Naive thymus-derived CD4-positive, alpha-beta T cell (primary cell): ENCODE data around the gene CD164L2. TPM values are rescaled to one million over a fixed set of nuclear protein-coding genes. Genes with fewer than 3 reads are reported as not detected.

Experiments used
- ATAC-seq: fragments of 150-1000 bp; cut with Tn5 transposase; 2 replicates; pipeline ENCODE4 v1.10.0; 2021; ENCODE audit warnings: mild to moderate bottlenecking, moderate library complexity
- CTCF ChIA-PET: fragments of 350-600 bp; sonication (Branson Sonifier 250); formaldehyde crosslinking; loops from one replicate; lab custom pipeline; 2021; ENCODE audit warnings: antibody characterized with exemption; lab: Charles Lee
- POLR2A ChIA-PET: fragments of 350-600 bp; sonication (Branson Sonifier 250); formaldehyde crosslinking; loops from one replicate; lab custom pipeline; 2021; ENCODE audit warnings: antibody characterized with exemption, inconsistent platforms; lab: Charles Lee
- DNase-seq, 9 donors: peaks; one replicate each; pipeline versions ENCODE4 v3.0.0 to v3.0.0-alpha.2; 2020 to 2022; ENCODE audit warnings: mixed read lengths in 1 of 9
- H3K27ac ChIP-seq: one replicate; pipeline ENCODE4 v1.7.0; 2013; ENCODE audit warnings: mild to moderate bottlenecking, low read depth, low read length, moderate library complexity
- H3K27me3 ChIP-seq, 2 donors: one replicate each; pipeline ENCODE4 v1.7.0; 2013; ENCODE audit warnings: low read length in 2 of 2, mild to moderate bottlenecking in 2 of 2, moderate library complexity in 2 of 2; ENCODE audit not compliant: control insufficient read depth in 2 of 2, insufficient read depth in 2 of 2
- H3K36me3 ChIP-seq, 3 experiments: 1 replicate in 2 of 3; 2 replicates in 1 of 3; pipeline ENCODE4 v1.7.0; 2013; ENCODE audit warnings: low read length in 3 of 3, mild to moderate bottlenecking in 3 of 3, moderate library complexity in 1 of 3; ENCODE audit not compliant: insufficient read depth in 3 of 3, control insufficient read depth in 2 of 3
- H3K4me1 ChIP-seq, 2 donors: one replicate each; pipeline ENCODE4 v1.7.0; 2013; ENCODE audit warnings: low read length in 2 of 2, mild to moderate bottlenecking in 2 of 2, moderate library complexity in 1 of 2; ENCODE audit not compliant: control insufficient read depth in 2 of 2, insufficient read depth in 2 of 2
- H3K4me3 ChIP-seq: 2 replicates; pipeline ENCODE4 v1.7.0; 2013; ENCODE audit warnings: mild to moderate bottlenecking, low read length
- H3K9me3 ChIP-seq, 3 experiments: 1 replicate in 2 of 3; 2 replicates in 1 of 3; pipeline ENCODE4 v1.7.0; 2013; ENCODE audit warnings: low read length in 3 of 3; ENCODE audit not compliant: control insufficient read depth in 2 of 3
- H3K27ac Mint-ChIP-seq, 9 donors: one replicate each; pipeline ENCODE4 v1.8.0; 2020 to 2022; ENCODE audit warnings: mixed read lengths in 9 of 9, mild to moderate bottlenecking in 8 of 9, moderate library complexity in 5 of 9, inconsistent platforms in 2 of 9
- H3K27me3 Mint-ChIP-seq, 5 donors: one replicate each; pipeline ENCODE4 v1.8.0; 2021 to 2022; ENCODE audit warnings: mixed read lengths in 5 of 5, mild to moderate bottlenecking in 1 of 5
- H3K36me3 Mint-ChIP-seq, 5 donors: one replicate each; pipeline ENCODE4 v1.8.0; 2020 to 2022; ENCODE audit warnings: mixed read lengths in 5 of 5, mild to moderate bottlenecking in 3 of 5, inconsistent platforms in 1 of 5
- H3K4me1 Mint-ChIP-seq, 7 donors: one replicate each; pipeline ENCODE4 v1.8.0; 2020 to 2022; ENCODE audit warnings: mixed read lengths in 7 of 7, mild to moderate bottlenecking in 3 of 7, inconsistent platforms in 1 of 7
- H3K4me3 Mint-ChIP-seq, 10 donors: one replicate each; pipeline ENCODE4 v1.8.0; 2020 to 2022; ENCODE audit warnings: mild to moderate bottlenecking in 10 of 10, mixed read lengths in 10 of 10, moderate library complexity in 6 of 10, inconsistent platforms in 2 of 10
- H3K9me3 Mint-ChIP-seq, 11 donors: one replicate each; pipeline ENCODE4 v1.8.0; 2020 to 2022; ENCODE audit warnings: mixed read lengths in 11 of 11, mild to moderate bottlenecking in 4 of 11, inconsistent platforms in 1 of 11, moderate library complexity in 1 of 11
- intact Hi-C, 2 donors: fragments of 100-400 bp; cut with micrococcal nuclease; formaldehyde crosslinking; loops; one replicate each; pipeline ENCODE4 v1.15.1; 2023
- polyA plus RNA-seq, 2 donors: library from polyadenylated mRNA; unstranded; fragments of 300-500 nt; fragmentation: Illumina TruSeq; gene quantifications; one replicate each; pipeline ENCODE4 v1.2.3, GENCODE V29; 2021
- total RNA-seq, 6 experiments: library from RNA in 5 of 6; stranded (reverse) in 5 of 6; gene quantifications; 1 replicate in 5 of 6; 2 replicates in 1 of 6; pipeline ENCODE4 v1.2.3 and lab custom pipeline; 2021 to 2026

The CD164L2 gene
- total and polyA plus RNA-seq, 7 experiments from 2014 or later, result 0.24 TPM; not detected in 6

DNA sequence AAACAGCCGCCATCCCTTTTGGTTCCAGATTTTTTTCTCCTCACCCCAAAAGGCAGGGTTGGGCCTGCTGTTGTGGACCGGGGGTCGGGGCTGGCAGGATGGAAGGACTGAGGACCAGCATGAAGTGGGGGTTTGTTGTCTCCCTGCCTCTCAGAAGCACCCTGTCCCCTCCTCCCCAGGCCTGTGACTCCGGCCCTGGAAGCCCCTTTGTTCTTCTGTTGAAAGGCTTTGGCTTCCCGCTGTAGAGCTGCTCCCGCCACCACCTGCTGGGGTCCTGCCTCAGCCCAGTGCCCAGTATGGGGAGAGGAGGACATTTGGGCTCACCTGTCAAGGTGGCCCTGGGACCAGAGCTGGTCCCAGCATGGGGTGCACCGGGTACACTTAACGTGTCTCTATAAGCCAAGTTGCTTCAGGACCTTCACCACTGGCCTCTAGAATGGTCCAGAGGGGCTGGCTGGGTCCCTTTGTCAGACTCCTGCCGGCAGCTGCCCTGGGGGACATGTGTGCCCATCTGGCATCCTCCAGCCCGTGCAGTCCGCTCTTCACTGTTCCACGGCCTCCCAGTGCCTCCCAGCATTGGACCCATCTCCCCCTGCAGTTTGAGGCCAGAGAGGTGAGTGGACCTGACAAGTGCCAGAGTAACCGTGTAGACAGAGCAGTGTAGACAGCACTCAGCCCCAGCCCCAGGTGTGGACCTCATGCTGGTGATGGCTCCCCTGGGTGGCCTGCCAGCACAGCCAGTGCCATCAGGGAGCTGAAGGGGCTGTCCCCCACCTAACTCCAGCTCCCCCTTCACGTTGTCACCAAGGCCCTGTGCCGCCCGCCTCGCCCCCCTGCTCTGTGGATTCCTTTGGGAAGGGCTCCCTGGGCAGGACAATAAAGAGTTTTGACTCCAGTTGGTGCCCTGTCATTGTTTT, 47.4 kb downstream of the CD164L2 start:
- Histone ChIP-seq H3K4me3 (no peak overlapping the region), H3K9me3 (no peaks in the 10 kb centered on the region), H3K27ac (no peak overlapping the region), H3K4me1 (peaks cover 10 to 12% of the 10 kb centered on the region in 2 donors), H3K27me3 (no peaks in the 10 kb centered on the region), H3K36me3 (peaks cover 11 to 66% (median 16%) of the 10 kb centered on the region in 3 experiments)
- POLR2A ChIA-PET, result interaction anchor here (0.6 to 1.6 kb wide), 3 partner anchors 10 to 21 kb away, joined by 3 to 6 read pairs (median 4); no protein-coding TSS in a partner anchor
- H3K27ac Mint-ChIP-seq, result no peak overlapping the region
- DNase-seq, result no peak
- intact Hi-C loops, result no loop called here
- H3K36me3 Mint-ChIP-seq, result peaks cover 0 to 14% (median 10%) of the 10 kb centered on the region in 5 donors
- CTCF ChIA-PET, result interaction anchor here (4.1 to 4.3 kb wide), 2 partner anchors 22 to 52 kb away, joined by 44 to 72 read pairs; no protein-coding TSS in a partner anchor
- H3K27me3 Mint-ChIP-seq, result no peaks in the 10 kb centered on the region
- peaks cover 30 to 50% (median 36%) of the 10 kb centered on the region in 7 donors for H3K4me1 Mint-ChIP-seq
- ATAC-seq, result no peak
- H3K9me3 Mint-ChIP-seq, result peaks cover 0 to 4% (median 0%) of the 10 kb centered on the region in 11 donors
- no peak overlapping the region for H3K4me3 Mint-ChIP-seq

DNA sequence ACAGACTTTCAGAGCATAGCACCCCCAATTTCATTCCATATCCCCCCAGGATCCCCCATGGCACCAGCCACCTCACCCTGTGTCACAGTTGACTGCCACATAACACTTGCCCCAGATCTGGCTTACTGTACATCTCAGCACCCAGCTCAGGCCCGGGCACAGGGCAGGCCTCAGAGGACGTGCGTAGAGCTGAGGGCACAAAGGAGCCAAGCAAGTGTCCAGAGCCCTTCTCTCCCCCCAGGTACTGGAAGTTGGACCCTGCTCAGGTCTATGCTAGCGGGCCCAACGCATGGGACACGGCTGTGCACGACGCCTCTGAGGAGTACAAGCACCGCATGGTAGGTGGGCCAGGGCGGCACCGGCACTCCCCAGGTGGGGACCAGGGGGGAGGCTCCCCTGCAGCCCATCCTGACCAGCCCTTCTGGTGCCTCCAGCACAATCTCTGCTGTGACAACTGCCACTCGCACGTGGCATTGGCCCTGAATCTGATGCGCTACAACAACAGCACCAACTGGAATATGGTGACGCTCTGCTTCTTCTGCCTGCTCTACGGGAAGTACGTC, 49.3 kb downstream of the CD164L2 start:
- Mint-ChIP-seq H3K36me3 (peaks cover 0 to 21% (median 8%) of the 10 kb centered on the region in 5 donors), H3K4me3 (no peak overlapping the region), H3K27me3 (no peaks in the 10 kb centered on the region), H3K27ac (peak overlapping the region in 3 of 9 donors; percentile 1 to 55 (median 8)), H3K4me1 (peaks cover 20 to 44% (median 34%) of the 10 kb centered on the region in 7 donors), H3K9me3 (no peaks in the 10 kb centered on the region)
- Histone ChIP-seq H3K4me3 (no peak overlapping the region), H3K36me3 (peaks cover 15 to 76% (median 16%) of the 10 kb centered on the region in 3 experiments), H3K27me3 (no peaks in the 10 kb centered on the region), H3K27ac (no peak overlapping the region), H3K4me1 (peaks cover 4 to 11% of the 10 kb centered on the region in 2 donors), H3K9me3 (no peaks in the 10 kb centered on the region)
- no peak for DNase-seq
- ChIA-PET POLR2A (interaction anchor here (0.7 to 3.4 kb wide), 6 partner anchors 8 to 32 kb away, joined by 3 to 15 read pairs (median 5); partner anchors contain the start of gene SYTL1), CTCF (interaction anchor here (0.6 to 4.3 kb wide), 12 partner anchors 8 to 133 kb away, joined by 3 to 72 read pairs (median 4); partner anchors contain the start of genes SYTL1 and TMEM222)
- intact Hi-C loops, result loop anchor here (2.0 kb wide), 3 partner anchors 33 to 61 kb away; partner anchors contain the start of gene MAP3K6 (in 1 of the 2)
- ATAC-seq, result no peak

DNA sequence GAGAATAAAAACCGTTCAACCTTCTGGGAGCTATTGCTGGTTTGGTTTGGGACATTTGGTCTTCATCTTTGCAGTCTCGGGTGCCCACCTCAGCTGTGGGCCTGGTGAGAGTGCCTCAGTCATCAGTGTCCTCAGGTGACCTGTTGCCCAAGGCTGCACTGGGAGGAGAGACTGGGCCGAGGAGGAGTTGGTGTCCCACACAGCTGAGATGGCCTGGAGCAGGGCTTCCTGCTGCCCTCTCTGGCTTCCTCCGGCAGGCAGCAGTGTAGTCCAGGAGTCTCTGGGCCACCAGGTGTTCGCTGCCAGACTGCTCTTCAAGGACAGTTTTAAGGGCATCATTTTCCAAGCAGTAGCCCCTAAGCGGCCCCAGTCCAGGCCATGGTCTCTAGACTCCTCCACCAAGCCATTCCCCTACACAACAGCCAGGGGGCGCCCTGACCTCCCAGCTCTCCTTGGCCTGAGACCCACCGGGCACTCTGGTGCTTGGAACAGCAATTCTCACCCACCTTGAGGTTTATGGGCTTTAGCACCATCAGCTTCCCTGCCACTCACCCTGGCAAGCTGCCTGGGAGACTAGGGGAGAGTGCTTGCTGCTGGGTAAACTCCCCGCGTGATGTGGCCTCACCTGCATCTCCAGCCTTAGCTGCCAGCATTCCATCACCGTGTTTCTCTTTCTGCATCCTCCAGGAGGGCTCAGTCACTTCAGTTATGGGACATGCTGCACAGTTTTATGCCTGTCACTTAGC, 50.4 kb downstream of the CD164L2 start:
- Mint-ChIP-seq H3K4me1 (peaks cover 29 to 51% (median 44%) of the 10 kb centered on the region in 7 donors), H3K36me3 (peaks cover 0 to 25% (median 10%) of the 10 kb centered on the region in 5 donors), H3K9me3 (no peaks in the 10 kb centered on the region), H3K27ac (peak overlapping the region in 5 of 9 donors; percentile 21 to 67 (median 50)), H3K27me3 (no peaks in the 10 kb centered on the region), H3K4me3 (no peak overlapping the region)
- intact Hi-C loops, result loop anchor here (1.0 to 2.0 kb wide), 7 partner anchors 11 to 274 kb away; partner anchors contain the start of gene MAP3K6 (in 1 of the 2)
- no peaks in the 10 kb centered on the region for H3K9me3 ChIP-seq
- ATAC-seq (peak; percentile 90), DNase-seq (peak in 8 of 9 donors; percentile 49 to 71 (median 56))
- ChIA-PET CTCF (interaction anchor here (0.6 to 4.3 kb wide), 26 partner anchors 9 to 1181 kb away, joined by 3 to 72 read pairs (median 5); partner anchors contain the start of genes AHDC1, MAP3K6, SYTL1 and TMEM222), POLR2A (interaction anchor here (0.8 to 3.4 kb wide), 8 partner anchors 9 to 62 kb away, joined by 3 to 15 read pairs (median 4); partner anchors contain the start of gene SYTL1)
- no peaks in the 10 kb centered on the region for H3K27me3 ChIP-seq
- H3K27ac ChIP-seq, result no peak overlapping the region
- H3K36me3 ChIP-seq, result peaks cover 16 to 87% (median 17%) of the 10 kb centered on the region in 3 experiments
- peaks cover 7 to 11% of the 10 kb centered on the region in 2 donors for H3K4me1 ChIP-seq
- H3K4me3 ChIP-seq, result no peak overlapping the region

DNA sequence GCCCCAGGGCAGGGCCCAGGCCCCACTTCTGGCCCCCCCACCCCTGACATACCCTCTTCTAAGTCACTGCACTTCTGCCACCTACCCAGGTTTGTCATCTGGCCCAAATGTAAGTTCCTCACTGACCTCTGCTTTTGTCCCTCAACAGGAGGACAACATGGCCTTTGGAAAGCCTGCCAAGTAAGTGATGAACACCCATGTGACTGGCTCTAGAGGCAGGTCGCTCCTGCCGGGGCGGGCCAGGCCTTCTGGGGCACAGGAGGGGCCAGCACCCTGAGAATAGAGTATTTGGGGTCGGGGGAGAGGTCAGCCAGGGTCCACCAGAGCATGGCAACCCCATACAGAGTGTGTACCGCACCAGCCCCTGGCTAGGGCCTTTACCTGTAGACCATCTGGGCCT, 51.2 kb downstream of the CD164L2 start:
- Histone ChIP-seq H3K4me1 (peaks cover 9 to 11% of the 10 kb centered on the region in 2 donors), H3K4me3 (no peak overlapping the region), H3K36me3 (peaks cover 16 to 87% (median 17%) of the 10 kb centered on the region in 3 experiments), H3K27me3 (no peaks in the 10 kb centered on the region), H3K27ac (no peak overlapping the region), H3K9me3 (no peaks in the 10 kb centered on the region)
- Mint-ChIP-seq H3K4me3 (peak overlapping the region in 1 of 10 donors; percentile 16), H3K4me1 (peaks cover 33 to 57% (median 47%) of the 10 kb centered on the region in 7 donors), H3K27me3 (no peaks in the 10 kb centered on the region), H3K36me3 (peaks cover 0 to 25% (median 10%) of the 10 kb centered on the region in 5 donors), H3K9me3 (no peaks in the 10 kb centered on the region), H3K27ac (peak overlapping the region in 4 of 9 donors; percentile 41 to 67 (median 52))
- ChIA-PET POLR2A (interaction anchor here (1.1 to 3.4 kb wide), 5 partner anchors 9 to 58 kb away, joined by 3 to 15 read pairs (median 6); partner anchors contain the start of gene SYTL1), CTCF (interaction anchor here (0.6 to 4.3 kb wide), 18 partner anchors 9 to 555 kb away, joined by 3 to 72 read pairs (median 8); partner anchors contain the start of genes MAP3K6, SYTL1 and TMEM222)
- DNase-seq (no peak), ATAC-seq (no peak)
- intact Hi-C loops, result loop anchor here (1.0 to 2.0 kb wide), 7 partner anchors 11 to 274 kb away; partner anchors contain the start of gene MAP3K6 (in 1 of the 2)

DNA sequence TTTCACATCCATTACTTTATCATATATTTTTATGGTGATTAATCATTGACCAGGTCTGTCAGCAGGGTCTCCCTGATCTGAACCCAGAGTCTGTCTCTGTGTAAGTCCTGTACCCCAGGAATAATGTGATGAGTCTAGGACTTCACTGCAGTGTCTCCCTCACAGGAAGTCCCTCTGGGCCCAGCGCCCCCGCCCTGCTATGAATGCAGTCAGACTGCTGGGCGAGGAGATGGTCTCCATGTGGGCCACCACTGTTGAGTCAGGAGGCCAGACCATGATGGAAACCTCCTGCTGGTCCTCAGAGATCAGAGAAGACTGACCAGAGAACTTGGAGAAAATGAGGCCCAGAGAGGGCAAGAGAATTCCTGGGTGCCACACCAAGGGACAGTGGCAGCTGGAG, 51.7 kb downstream of the CD164L2 start:
- DNase-seq (no peak), ATAC-seq (no peak)
- H3K9me3 Mint-ChIP-seq, result no peaks in the 10 kb centered on the region
- H3K4me1 Mint-ChIP-seq, result peaks cover 38 to 62% (median 51%) of the 10 kb centered on the region in 7 donors
- POLR2A ChIA-PET, result interaction anchor here (3.4 kb wide), 1 partner anchor 27 kb away, joined by 15 read pairs; no protein-coding TSS in a partner anchor
- Histone ChIP-seq H3K27me3 (no peaks in the 10 kb centered on the region), H3K27ac (no peak overlapping the region), H3K4me3 (no peak overlapping the region), H3K9me3 (no peaks in the 10 kb centered on the region), H3K4me1 (peaks cover 11 to 14% of the 10 kb centered on the region in 2 donors), H3K36me3 (peaks cover 16 to 85% (median 17%) of the 10 kb centered on the region in 3 experiments)
- no peak overlapping the region for H3K4me3 Mint-ChIP-seq
- intact Hi-C loops, result no loop called here
- H3K27ac Mint-ChIP-seq, result peak overlapping the region in 1 of 9 donors; percentile 8
- CTCF ChIA-PET, result interaction anchor here (2.3 to 4.3 kb wide), 2 partner anchors 31 to 57 kb away, joined by 8 to 72 read pairs; no protein-coding TSS in a partner anchor
- H3K36me3 Mint-ChIP-seq, result peaks cover 0 to 25% (median 10%) of the 10 kb centered on the region in 5 donors
- no peaks in the 10 kb centered on the region for H3K27me3 Mint-ChIP-seq
